Fibroblast of villous mesenchyme (primary cell): ENCODE results near the gene ZBTB34. TPM values are rescaled to one million over a fixed set of nuclear protein-coding genes. Genes with fewer than 3 reads are reported as not detected.
"Not testable (repeated sequence)": the region's sequence is repeated elsewhere in the genome, so short reads cannot be mapped to it uniquely, and the experiment has no call there.

Source experiments
- DNase-seq: peaks from one replicate; pipeline ENCODE4 v3.0.0-alpha.2; 2010; ENCODE audit warnings: low read depth
- H3K4me3 ChIP-seq: 2 replicates; pipeline ENCODE4 v1.5.1; 2011; ENCODE audit warnings: low read depth, mild to moderate bottlenecking, low read length
- CTCF ChIP-seq: IDR thresholded peaks from 2 replicates; pipeline ENCODE4 v1.5.1; 2012; ENCODE audit warnings: low read depth, mild to moderate bottlenecking, low read length; ENCODE audit not compliant: insufficient read depth
- total RNA-seq: library from RNA; depleted of rRNA; stranded (reverse); fragments of >200 nt; gene quantifications from 2 replicates; pipeline ENCODE4 v1.2.3, GENCODE V29; 2012

The ZBTB34 gene
- 6.9 and 8.1 TPM in 2 replicates for total RNA-seq

- DNase-seq = peak; percentile 43
- TF ChIP-seq CTCF = peak; percentile 98
- peak within 1 kb of the TSS; percentile 81 for H3K4me3 ChIP-seq
Measured at GRCh38 chr9:126860077-126860756, at the start of gene ZBTB34. Gene ZBTB34, plus strand, starts transcription at chr9:126860639. Its CDS starts 18,761 bp downstream, at chr9:126879400.

GRCh38 chr9:126813072-126813471, 47.4 kb upstream of the ZBTB34 start:
- H3K4me3 ChIP-seq = no peak overlapping the region
- no peak for TF ChIP-seq CTCF
- no peak for DNase-seq

- no peak for TF ChIP-seq CTCF
- H3K4me3 ChIP-seq = no peak overlapping the region
Measured at GRCh38 chr9:126814091-126814490, 46.3 kb upstream of the ZBTB34 start.

GRCh38 chr9:126817615-126818014, 42.8 kb upstream of the ZBTB34 start:
- not testable (repeated sequence) for DNase-seq, H3K4me3 ChIP-seq

More at GRCh38 chr9:126814091-126814490, 46.3 kb upstream of the ZBTB34 start:
- DNase-seq = no peak

GRCh38 chr9:126818482-126818881, 42.0 kb upstream of the ZBTB34 start:
- TF ChIP-seq CTCF = no peak
- DNase-seq = no peak
- H3K4me3 ChIP-seq = no peak overlapping the region

- TF ChIP-seq CTCF = no peak
- no peak overlapping the region for H3K4me3 ChIP-seq
- DNase-seq = no peak
Measured at GRCh38 chr9:126819482-126819881, 41.0 kb upstream of the ZBTB34 start.

GRCh38 chr9:126822278-126822677, 38.2 kb upstream of the ZBTB34 start:
- no peak overlapping the region for H3K4me3 ChIP-seq
- no peak for TF ChIP-seq CTCF
- no peak for DNase-seq
